ENCODE measurements around the gene DYNLT2.
"Not testable (repeated sequence)": the region's sequence is repeated elsewhere in the genome, so short reads cannot be mapped to it uniquely, and the experiment has no call there.

Gene DYNLT2

GRCh38 chr6:169783401-169783800 lies 32.0 kb upstream of the DYNLT2 start:
- no peak for DNase-seq

GRCh38 chr6:169782966-169783365 lies 31.6 kb upstream of the DYNLT2 start:
- no peak for DNase-seq

- no peak for DNase-seq
These were observed 29.3 kb upstream of the DYNLT2 start for GRCh38 chr6:169780571-169781091.

GRCh38 chr6:169779896-169780295 lies 28.5 kb upstream of the DYNLT2 start:
- DNase-seq: no peak

GRCh38 chr6:169779092-169779815 lies 27.9 kb upstream of the DYNLT2 start:
- DNase-seq: no peak

GRCh38 chr6:169778646-169779045 lies 27.3 kb upstream of the DYNLT2 start:
- no peak for DNase-seq

GRCh38 chr6:169777896-169778295 lies 26.5 kb upstream of the DYNLT2 start:
- no peak for DNase-seq

- DNase-seq: no peak
These were observed 25.0 kb upstream of the DYNLT2 start for GRCh38 chr6:169776379-169776778.

GRCh38 chr6:169775321-169775720 lies 23.9 kb upstream of the DYNLT2 start:
- no peak for DNase-seq

GRCh38 chr6:169774347-169774746 lies 23.0 kb upstream of the DYNLT2 start:
- no peak for DNase-seq

- DNase-seq: no peak
These were observed 15.8 kb upstream of the DYNLT2 start for GRCh38 chr6:169766921-169767736.

- DNase-seq: no peak
These were observed 14.9 kb upstream of the DYNLT2 start for GRCh38 chr6:169766232-169766631.

- not testable (repeated sequence) for DNase-seq
These were observed 14.4 kb upstream of the DYNLT2 start for GRCh38 chr6:169765789-169766188.

- DNase-seq: no peak
These were observed 12.5 kb upstream of the DYNLT2 start for GRCh38 chr6:169763881-169764280.

GRCh38 chr6:169763308-169763707 lies 11.9 kb upstream of the DYNLT2 start:
- no peak for DNase-seq

GRCh38 chr6:169755162-169755561 lies 3.8 kb upstream of the DYNLT2 start:
- DNase-seq: no peak

GRCh38 chr6:169752074-169752623 lies 777 bp upstream of the DYNLT2 start:
- no peak for DNase-seq

GRCh38 chr6:169746556-169746955 lies 4.8 kb downstream of the DYNLT2 start:
- DNase-seq: no peak

- no peak for DNase-seq
These were observed 6.0 kb downstream of the DYNLT2 start for GRCh38 chr6:169745405-169745804.

GRCh38 chr6:169741344-169741743 lies 10.0 kb downstream of the DYNLT2 start:
- no peak for DNase-seq

GRCh38 chr6:169738976-169739529 lies 12.3 kb downstream of the DYNLT2 start:
- DNase-seq: peak; percentile 73

GRCh38 chr6:169738204-169738975 lies 13.0 kb downstream of the DYNLT2 start:
- DNase-seq: peak; percentile 91

GRCh38 chr6:169729961-169730360 lies 21.4 kb downstream of the DYNLT2 start:
- DNase-seq: no peak

Measured in DMS79 treated with DMSO at 0.1 percent for 48 hours (cell line).